GM18526 (cell line): ENCODE measurements around the gene TNF.

Experiments used
- POLR2A ChIP-seq: IDR thresholded peaks from 3 replicates; pipeline ENCODE4 v1.6.1; 2011; ENCODE audit not compliant: insufficient read length; ENCODE audit errors: extremely low read depth

The TNF gene

DNA sequence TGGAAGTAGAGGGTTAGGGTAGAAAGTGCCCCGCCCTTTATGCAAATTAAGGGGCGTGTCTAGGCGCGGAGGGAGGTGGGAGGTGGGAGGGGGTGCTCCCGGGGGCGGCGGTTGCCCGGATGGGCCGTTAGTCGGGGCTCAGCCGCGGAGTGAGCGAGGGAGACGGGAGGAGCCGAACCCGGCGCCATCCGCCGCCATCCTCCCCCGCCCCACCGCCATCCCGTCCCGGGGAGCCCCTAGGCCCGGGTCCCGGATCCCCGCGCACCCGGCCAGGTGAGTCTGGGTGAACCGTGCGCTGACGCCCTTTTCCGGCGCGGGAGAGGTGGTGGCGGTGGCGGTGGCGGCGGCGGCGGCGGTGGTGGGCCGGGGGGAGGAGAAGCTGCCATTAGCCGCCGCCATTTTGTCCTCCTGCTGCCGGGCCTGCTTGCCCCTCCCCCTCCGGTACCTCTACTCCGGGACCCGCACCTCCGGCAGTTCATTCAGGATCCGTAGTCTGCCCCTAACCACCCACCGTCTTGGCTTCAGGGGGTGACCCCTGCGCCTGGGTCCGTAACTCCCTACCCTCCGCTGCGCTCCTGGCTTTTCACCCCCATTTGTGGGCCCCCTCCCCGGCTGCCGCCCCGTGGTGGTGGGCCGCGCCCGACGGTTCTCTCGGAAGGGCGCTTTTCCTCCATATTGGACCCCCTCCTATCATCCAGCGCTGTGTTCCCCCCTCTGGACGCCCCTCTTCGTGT, 45.4 kb downstream of the TNF start, which contains the start of gene PRRC2A:
PRRC2A (plus strand) TSS at position 130 of the 734 bp plus-strand sequence. CDS start 2,075 bp downstream, outside the sequence.
- peak; percentile 49 for TF ChIP-seq POLR2A

DNA sequence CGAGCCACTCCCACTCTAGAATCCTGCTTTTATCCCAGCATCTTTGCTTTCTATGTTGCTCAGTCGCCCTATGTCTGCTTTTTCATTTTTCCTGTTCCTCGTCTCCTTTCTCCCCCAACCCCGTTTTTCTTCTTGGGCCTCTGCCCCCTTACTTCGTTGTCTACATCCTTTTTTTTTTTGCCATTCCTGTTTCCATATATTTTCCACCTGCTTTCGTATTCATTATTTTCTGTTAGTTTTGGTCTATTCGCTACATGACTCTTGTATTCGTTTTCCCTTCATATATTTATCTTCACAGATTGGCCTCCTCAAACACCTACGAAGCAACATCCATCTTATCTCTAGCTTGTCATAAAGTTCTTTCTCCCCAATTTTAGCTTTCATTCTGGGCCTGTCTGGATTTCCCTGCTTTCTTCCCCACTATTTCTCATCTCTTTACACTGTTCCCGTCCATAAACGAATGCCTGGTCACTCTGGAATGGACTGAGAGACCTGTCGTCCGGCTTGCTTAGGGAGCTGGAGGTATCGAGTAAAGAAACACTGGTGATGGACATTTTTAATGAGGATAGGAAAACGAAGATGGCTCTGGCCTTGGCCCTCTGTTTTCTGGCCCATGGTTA, 46.1 kb downstream of the TNF start:
- TF ChIP-seq POLR2A = no peak

DNA sequence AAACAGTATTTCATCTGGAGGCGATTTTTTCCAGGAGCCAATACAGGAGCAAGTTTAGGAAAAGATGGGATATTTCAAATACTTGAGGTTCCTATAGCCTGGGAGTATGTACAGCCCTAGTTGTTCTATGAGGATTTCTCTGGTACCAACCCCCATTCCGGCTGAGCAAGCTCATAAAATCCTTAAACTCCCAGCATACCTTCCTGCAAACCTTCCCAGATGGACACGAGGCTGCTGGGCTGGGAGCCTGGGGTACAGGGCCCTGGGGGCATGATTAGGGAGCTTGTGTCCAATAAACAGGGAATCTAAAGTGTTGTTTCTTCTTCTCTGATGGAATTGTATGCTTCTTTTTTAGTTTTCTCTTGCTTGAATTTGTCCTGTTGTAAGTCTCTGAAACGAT, 46.6 kb downstream of the TNF start:
- TF ChIP-seq POLR2A = no peak

DNA sequence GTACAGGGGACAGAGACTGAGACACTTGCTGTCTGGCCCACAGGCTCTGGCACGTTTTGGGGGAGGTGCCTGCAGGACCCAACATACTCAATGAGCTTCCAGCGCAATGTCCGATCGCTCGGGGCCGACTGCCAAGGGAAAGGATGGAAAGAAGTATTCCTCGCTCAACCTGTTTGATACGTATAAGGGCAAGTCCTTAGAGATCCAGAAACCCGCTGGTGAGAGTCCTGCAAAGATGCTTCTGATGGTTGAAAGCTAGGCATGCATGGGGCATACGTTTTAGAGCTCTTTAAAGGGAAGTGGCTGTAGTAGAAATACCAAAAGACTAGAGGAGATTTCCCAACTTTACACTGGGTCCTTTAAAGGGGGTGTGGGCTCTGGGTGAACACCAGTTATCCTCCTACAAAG, 47.3 kb downstream of the TNF start:
- TF ChIP-seq POLR2A = no peak

DNA sequence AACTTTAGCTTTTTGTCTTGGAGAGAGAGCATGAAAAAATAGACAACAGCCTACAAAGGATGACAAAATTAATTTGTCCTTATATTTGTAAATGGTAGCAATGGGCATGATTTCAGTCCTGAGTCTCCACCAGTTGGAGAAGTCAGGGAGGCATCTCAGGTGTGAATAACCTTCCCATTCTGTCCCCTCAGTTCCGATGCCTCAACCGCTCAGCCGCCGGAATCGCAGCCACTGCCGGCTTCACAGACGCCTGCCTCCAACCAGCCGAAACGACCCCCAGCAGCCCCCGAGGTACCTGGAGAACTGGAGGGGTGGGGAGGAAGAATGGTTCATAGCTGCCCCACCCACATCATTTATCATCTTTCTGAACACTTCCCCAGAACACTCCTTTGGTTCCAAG, 48.7 kb downstream of the TNF start:
- TF ChIP-seq POLR2A = no peak

DNA sequence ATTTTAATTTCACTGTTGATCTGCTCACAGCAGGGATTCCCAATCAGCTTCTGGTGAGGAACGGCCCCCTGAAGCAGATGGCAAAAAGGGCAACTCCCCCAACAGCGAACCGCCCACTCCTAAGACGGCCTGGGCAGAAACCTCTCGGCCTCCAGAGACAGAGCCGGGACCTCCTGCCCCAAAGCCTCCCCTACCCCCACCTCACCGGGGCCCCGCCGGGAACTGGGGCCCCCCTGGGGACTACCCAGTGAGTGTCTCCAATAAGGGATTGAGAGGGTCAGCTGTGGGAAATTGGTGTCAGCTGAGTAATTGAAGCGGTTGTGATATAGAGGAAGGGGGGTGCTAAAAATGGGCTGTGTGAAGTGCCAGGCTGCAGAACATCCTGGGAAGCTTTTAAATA, 51.6 kb downstream of the TNF start:
- TF ChIP-seq POLR2A = no peak

DNA sequence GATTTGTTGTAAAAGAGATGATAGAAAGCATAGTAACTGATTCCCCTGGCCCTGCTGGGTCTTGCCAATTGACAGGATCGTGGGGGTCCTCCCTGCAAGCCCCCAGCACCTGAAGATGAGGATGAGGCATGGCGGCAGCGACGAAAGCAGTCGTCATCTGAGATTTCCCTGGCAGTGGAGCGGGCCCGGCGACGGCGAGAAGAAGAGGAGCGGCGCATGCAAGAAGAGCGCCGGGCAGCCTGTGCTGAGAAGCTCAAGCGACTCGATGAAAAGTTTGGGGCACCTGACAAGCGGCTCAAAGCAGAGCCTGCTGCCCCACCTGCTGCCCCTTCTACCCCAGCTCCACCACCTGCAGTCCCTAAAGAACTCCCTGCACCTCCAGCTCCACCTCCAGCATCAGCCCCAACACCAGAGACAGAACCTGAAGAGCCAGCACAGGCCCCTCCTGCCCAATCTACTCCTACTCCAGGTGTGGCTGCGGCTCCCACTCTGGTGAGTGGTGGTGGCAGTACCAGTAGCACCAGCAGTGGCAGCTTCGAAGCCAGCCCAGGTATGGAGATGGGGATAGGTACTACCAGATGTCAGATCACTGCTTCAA, 52.4 kb downstream of the TNF start:
- no peak for TF ChIP-seq POLR2A
